Astrocyte of the cerebellum (primary cell): ENCODE measurements around the gene ZBTB9.
A peak's percentile ranks its signal among the peaks of the same experiment; 100 is the strongest.
"Not testable (repeated sequence)": the region's sequence is repeated elsewhere in the genome, so short reads cannot be mapped to it uniquely, and the experiment has no call there.

Experiments used
- DNase-seq: peaks from one replicate; pipeline ENCODE4 v3.0.0-alpha.2; 2011; ENCODE audit warnings: low read depth
- H3K4me3 ChIP-seq: 2 replicates; pipeline ENCODE4 v1.5.1; 2011; ENCODE audit warnings: mild to moderate bottlenecking, low read depth, low read length, moderate library complexity
- CTCF ChIP-seq: IDR thresholded peaks from 2 replicates; pipeline ENCODE4 v1.5.1; 2012; ENCODE audit warnings: low read length, low read depth, moderate library complexity, mild to moderate bottlenecking; ENCODE audit errors: missing control alignments
- in situ Hi-C: cut with HindIII; loops from 2 replicates; pipeline ENCODE4 v1.10.0; 2017; ENCODE audit warnings: low sequenced_read_pairs

The ZBTB9 gene

GRCh38 chr6:33469661-33470060 lies 15.3 kb downstream of the ZBTB9 start:
- no peak for TF ChIP-seq CTCF
- in situ Hi-C loops = no loop called here
- no peak for DNase-seq
- no peak overlapping the region for H3K4me3 ChIP-seq

- no peak for TF ChIP-seq CTCF
- no peak overlapping the region for H3K4me3 ChIP-seq
- in situ Hi-C loops = no loop called here
- DNase-seq = no peak
Measured at GRCh38 chr6:33477864-33478263, 23.5 kb downstream of the ZBTB9 start.

GRCh38 chr6:33481192-33481591 lies 26.8 kb downstream of the ZBTB9 start:
- no peak for DNase-seq
- TF ChIP-seq CTCF = peak; percentile 9
- no peak overlapping the region for H3K4me3 ChIP-seq
- in situ Hi-C loops = no loop called here

GRCh38 chr6:33482620-33483019 lies 28.2 kb downstream of the ZBTB9 start:
- in situ Hi-C loops, H3K4me3 ChIP-seq, DNase-seq: not testable (repeated sequence)

GRCh38 chr6:33483678-33484077 lies 29.3 kb downstream of the ZBTB9 start:
- TF ChIP-seq CTCF = no peak
- in situ Hi-C loops = no loop called here
- H3K4me3 ChIP-seq = no peak overlapping the region
- no peak for DNase-seq

GRCh38 chr6:33484673-33485262 lies 30.4 kb downstream of the ZBTB9 start:
- in situ Hi-C loops, H3K4me3 ChIP-seq, DNase-seq: not testable (repeated sequence)

GRCh38 chr6:33485680-33486079 lies 31.3 kb downstream of the ZBTB9 start:
- DNase-seq, H3K4me3 ChIP-seq, in situ Hi-C loops: not testable (repeated sequence)

GRCh38 chr6:33488339-33488738 lies 34.0 kb downstream of the ZBTB9 start:
- no peak for TF ChIP-seq CTCF

More at GRCh38 chr6:33488339-33488738, 34.0 kb downstream of the ZBTB9 start:
- no peak overlapping the region for H3K4me3 ChIP-seq
- in situ Hi-C loops = no loop called here
- no peak for DNase-seq
